GM18858 (cell line): ENCODE data around the gene FFAR4.
"Not testable (repeated sequence)": the region's sequence is repeated elsewhere in the genome, so short reads cannot be mapped to it uniquely, and the experiment has no call there.

Experiments used
- ATAC-seq: cut with Tn5 transposase; IDR thresholded peaks from one replicate; pipeline ENCODE4 v1.9.1; 2021; ENCODE audit not compliant: unreplicated experiment

The FFAR4 gene

DNA sequence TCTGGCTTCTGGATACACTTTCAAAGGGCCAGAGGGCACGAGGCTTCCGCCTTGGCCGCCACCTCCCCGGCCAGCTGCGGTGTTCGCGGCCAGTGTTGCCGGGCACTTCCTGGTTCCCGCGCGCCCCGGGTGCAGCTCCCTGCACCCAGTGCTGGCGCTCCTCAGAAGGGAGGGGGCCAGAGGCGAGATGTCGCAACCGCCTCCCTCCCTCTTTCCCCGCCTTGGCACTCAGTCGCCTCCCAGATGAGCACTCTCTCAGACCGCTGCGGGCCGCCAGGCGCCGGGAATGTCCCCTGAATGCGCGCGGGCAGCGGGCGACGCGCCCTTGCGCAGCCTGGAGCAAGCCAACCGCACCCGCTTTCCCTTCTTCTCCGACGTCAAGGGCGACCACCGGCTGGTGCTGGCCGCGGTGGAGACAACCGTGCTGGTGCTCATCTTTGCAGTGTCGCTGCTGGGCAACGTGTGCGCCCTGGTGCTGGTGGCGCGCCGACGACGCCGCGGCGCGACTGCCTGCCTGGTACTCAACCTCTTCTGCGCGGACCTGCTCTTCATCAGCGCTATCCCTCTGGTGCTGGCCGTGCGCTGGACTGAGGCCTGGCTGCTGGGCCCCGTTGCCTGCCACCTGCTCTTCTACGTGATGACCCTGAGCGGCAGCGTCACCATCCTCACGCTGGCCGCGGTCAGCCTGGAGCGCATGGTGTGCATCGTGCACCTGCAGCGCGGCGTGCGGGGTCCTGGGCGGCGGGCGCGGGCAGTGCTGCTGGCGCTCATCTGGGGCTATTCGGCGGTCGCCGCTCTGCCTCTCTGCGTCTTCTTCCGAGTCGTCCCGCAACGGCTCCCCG lies at the start of gene FFAR4:
Gene FFAR4, plus strand, starts transcription at position 231 of the 842 bp plus-strand sequence. Its CDS starts 56 bp downstream, at position 287.
- no peak for ATAC-seq

DNA sequence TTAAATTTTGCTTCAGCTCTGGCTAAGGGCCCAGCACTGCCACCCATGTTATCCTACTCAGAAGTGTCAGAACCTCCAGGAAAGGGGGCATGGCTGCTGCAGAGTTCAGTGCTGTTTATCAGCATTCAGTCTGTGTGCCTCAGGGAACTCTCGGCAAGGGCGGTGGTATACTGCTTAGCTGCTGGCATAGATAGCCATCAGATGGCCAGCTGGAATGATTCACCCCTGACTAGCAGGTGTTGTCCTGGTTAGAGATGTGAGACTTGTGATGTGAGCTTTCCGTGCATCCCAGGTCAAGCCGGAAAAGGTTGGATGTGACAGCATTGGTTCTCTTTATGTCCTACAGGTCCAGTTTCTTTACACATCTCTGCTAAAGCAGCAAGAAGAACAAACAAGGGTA lies 47.9 kb upstream of the FFAR4 start:
- ATAC-seq, result no peak

DNA sequence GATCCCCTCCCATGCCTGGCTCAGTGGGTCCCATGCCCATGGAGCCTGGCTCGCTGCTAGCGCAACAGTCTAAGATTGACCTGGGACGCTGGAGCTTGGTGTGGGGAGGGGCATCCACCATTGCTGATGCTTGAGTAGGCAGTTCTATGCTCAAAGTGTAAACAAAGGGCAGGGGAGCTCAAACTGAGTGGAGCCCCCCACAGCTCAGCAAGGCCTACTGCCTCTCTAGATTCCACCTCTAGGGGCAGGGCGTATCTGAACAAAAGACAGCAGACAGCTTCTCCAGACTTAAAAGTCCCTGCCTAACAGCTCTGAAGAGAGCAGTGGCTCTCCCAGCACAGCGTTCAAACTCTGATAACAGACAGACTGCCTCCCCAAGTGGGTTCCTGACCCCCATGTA lies 31.2 kb upstream of the FFAR4 start:
- ATAC-seq, result no peak

DNA sequence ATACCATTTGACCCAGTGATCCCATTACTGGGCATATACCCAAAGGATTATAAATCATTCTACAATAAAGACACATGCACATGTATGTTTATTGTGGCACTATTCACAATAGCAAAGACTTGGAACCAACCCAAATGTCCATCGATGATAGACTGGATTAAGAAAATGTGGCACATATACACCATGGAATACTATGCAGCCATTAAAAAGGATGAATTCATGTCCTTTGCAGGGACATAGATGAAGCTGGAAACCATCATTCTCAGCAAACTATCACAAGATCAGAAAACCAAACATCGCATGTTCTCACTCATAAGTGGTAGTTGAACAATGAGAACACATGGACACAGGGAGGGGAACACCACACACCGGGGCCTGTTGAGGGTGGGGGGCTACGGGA lies 25.6 kb upstream of the FFAR4 start:
- not testable (repeated sequence) for ATAC-seq

DNA sequence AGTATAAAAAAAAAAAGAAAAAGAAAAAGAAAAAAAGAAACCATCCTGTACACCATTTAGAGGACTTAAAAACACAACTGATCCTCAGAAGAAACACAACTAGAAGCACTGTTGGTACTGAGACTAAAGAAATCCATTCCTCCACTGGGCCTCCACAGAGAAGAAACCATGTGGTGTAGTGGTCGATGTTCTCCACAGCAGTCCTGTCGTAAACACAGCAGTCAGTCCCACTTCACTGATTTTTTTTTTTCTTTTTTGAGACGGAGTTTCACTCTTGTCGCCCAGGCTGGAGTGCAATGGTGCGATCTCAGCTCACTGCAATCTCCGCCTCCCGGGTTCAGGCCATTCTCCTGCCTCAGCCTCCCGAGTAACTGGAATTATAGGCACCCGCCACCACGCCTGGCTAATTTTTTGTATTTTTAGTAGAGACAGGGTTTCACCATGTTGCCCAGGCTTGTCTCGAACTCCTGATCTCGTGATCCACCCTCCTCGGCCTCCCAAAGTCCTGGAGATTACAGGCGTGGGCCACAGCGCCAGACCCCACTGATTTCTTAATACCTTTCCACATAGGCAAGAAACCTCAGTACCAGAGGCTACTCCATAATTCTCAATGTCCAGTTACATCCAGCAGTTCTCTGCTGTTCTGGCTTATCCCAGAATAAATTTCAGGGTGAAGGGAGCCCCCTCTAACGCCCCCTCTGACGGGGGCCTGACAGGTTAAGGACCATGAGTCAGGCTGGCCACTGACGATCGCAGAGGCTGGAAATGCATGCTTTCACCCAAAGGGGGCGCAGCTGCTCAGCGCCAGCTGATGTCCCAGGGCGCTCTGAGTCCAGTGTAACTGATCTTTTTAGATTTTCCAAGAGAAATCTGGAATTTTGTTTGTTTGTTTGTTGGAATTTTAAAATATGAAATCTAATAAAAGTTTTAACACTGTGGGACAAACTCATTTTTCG lies 24.8 kb upstream of the FFAR4 start:
- no peak for ATAC-seq

DNA sequence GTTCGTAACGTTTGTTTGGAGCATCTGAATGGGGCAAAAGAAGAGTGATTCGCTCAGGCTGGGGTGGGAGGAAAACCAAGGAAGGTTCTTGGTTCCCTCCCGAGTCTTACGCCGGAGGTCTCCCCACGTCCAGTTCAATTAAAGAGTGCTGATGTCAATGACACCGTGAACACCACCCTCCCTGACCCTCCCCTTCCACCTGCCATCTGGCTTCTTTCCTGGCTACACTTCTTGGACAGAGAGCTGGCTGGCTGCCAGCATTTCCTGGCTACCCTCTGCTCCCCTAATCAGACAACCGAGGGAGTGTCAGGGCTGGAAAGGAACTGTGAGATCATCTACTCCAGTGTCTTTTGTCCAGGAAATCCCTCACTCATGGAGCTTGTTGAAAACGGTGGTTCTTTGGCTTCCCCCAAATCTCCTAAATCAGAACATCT lies 24.1 kb upstream of the FFAR4 start:
- ATAC-seq, result no peak

DNA sequence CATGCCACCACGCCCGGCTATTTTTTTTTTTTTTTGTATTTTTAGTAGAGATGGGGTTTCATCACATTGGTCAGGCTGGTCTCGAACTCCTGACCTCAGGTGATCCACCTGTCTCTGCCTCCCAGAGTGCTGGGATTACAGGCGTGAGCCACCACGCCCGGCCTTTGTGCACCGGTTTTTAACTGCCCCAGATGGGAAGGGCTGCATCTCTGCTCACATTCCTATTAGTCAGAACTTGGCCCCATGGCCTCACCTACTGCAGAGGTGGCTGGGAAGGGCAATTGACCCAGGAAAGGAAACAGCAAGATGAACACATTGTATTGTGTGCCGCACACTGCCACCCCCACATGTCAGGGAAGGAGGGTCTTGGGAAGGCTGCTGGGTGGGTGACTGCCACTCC lies 19.5 kb upstream of the FFAR4 start:
- not testable (repeated sequence) for ATAC-seq

DNA sequence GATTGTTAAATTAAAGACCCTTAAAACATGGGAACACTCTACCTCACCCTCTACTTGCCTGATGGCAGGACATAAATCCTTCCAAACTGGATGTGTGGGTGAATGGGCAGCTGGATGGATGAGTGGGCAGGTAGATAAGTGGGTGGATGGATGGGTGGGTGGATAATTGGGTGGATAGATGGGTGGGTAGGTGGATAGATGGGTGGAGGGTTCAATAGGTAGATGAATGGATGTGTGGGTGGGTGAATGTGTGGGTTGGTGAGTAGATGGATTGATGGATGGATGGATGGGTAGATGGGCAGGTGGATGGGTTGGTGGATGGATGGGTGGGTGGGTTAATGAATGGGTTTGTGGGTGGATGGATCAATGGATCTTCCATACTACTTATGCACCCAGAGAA lies 18.9 kb upstream of the FFAR4 start:
- ATAC-seq, result no peak

DNA sequence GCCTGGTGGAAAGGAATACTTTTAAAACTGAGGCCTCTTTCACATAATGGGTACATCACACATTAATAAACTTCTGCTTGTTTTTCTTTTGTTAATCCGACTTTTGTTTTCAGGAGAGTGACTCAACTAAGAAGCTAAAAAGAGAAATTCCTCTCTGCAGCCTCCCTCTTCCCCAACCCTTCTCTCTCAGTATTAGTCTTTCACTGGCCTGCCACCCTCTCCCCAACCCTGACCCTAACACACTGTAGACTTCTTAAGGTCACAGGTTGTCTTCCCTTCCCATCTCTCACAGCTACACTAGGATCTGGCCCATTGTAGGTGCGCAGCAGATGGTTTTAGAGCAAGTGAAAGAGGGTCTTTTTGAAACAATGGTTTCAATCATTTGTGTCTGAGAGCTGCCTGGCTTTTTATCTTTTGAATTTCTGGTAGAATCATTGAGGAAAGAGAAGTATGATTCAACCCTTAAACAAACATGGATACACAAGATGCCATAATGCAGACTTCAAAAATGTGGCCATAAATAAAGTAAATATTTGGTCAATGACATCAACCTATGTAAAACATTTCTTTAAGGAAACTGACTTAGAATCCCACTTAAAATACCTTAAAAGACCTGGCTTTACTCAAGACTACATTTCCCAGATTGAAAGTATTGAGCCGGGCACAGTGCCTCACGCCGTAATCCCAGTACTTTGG lies 17.9 kb upstream of the FFAR4 start:
- no peak for ATAC-seq

DNA sequence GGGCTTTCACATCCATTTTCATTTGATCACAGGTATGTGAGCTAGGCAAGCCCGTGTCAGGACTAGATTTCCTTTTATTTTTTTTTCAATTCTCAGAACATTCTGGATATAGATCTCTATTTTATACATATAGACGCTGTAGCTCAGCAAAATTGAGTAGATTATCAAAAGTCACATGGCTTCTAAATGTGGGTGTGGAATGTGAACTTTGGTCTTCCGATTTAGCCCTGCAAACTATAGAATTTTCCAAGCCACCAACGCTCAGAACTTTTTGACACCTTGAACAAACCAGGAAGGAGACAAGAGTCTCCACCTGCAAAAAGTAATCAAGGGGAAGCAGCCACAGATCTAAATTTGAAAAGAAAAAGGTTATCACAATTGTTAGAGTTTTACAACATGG lies 15.9 kb upstream of the FFAR4 start:
- ATAC-seq, result no peak

DNA sequence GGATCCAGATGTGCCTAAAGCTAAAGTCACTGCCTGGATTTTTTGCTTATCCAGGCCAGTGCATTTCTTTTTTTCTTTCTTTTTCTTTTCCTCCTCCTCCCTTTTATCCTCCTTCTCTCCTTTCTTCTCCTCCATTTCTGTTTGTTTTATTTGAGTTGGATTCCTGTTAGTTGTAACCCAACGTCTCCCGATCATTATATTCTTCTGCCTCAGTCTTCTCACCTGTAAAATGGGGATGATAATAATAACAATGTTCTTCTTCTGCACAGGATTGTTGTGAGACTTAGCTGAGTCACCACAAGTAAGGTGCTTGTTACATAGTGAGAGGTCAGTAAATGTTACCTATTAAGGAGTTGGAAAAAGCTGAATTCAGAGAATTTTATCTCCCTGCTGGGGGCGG lies 13.7 kb upstream of the FFAR4 start:
- ATAC-seq, result no peak

DNA sequence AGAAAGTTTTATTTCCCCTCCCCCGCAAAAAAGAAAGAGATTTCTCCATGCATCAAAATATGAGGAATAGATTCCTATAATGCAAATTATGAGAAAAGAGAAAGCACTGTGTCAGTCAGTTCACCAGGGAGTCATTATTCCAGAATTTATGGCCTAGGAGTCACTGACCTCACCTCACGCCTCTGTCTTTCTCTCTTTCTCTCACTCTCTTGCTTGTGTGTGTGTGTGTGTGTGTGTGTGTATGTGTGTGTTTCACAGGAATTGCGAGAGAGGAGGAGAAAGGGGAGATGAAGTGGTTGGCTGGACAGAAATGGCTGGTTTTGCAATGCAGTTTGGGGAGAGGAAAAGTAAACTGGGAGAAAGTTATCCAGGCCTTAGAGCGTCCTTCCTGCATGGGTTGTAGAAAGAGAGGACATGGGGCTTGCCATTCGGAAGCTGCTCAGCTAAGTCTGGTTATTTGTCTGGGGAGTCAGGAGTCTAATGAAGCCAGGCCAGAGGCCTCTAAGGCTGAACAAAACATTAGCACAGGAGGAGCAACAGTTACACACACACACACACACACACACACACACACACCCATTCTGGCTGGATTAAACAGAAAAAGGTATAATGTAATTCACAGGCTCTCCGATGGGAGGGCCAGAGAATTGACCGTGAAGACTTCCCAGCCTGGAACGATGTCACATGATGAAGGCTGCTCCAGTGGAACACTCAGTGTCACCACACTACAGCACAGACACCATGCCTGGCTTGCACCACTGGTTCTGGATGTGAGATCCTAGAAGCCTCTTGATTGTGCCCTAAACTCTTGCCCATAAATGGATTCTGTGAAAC lies 12.8 kb upstream of the FFAR4 start:
- ATAC-seq, result no peak

DNA sequence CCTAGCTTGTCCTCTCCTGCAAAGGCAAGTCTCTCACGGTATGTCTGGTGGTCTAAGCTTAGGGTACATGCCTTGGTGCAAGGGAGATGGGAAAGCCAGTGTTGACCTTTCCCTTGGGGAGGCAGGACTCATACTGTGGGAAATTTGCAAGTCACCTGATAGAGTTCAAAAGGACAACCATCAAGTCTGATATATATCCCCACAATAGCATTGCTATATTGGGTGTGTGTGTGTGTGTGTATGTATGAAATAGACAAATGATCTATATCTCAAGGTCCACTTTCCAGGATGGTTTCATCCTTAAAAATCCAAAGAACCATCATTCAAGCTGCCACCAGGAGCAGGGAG lies 12.2 kb upstream of the FFAR4 start:
- no peak for ATAC-seq

DNA sequence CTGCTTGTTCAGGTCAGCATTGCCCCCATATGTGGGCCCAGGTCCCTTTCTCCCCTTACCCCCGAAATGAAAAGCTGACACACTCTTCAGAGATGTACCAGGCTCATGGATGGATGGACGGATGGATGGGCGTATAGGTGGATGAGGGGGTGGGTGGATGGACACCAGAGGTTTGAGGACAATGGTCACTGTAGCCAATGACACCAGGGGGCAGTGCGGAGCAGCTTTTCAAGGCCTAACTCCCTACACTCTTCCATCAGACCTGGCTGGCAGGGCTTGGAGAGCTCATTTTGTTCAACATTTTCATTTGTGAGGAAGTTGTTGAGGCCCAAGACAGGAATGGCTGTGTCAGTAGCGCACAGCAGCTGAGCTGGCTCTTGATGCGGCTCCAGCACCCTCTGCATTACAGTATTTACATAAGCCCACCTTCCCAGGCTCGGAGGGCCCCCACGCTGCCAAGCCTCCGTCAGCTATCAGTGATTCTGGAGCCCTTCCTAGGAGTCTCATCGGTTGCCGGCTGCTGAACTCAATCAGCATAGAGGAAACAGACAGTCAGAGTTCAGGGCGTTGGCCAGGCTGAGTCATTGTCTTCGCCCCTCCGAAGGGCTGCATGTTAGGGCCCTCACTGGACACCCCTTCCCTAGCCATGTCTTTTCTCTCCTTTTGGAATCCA lies 11.6 kb upstream of the FFAR4 start:
- ATAC-seq, result no peak

DNA sequence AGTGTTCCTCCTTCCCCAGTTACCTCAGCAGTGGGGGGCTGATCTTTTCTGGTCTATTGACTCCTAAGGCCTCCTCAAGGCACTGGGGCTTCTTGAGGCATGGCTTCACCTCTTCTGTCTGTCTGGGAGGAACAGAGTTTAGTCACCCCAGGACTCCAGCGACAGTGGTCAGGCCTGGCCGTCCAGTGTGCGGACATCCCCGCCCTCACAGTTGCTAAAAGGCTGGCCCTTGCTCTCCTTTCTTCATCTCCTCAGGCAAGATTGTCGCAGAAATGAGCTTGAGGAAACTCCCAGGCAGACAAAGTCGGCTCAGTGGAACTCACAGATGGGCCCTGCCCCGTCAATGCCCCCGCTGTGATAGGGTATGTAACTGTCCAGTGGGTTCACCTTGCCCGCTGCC lies 7.0 kb upstream of the FFAR4 start:
- no peak for ATAC-seq

DNA sequence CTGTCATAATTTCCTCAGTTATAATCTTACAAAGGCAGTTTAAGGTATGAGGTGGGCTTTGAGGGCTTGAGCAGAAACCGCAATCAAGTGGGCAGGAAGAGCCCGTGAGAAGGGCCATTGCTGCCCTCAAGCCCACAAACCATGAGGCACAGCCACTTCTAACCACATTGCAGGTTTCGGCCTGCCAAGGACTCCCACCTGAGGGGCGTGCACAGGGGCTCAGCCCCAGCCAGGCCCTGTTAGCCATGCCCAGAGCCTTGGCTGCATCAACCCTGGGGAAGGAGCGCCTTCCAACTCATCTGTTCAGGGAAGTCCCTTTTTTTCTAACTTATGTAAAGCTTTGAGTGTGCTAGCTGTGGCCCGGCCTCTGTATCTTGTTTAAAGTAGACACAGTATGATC lies 5.9 kb upstream of the FFAR4 start:
- ATAC-seq, result no peak

DNA sequence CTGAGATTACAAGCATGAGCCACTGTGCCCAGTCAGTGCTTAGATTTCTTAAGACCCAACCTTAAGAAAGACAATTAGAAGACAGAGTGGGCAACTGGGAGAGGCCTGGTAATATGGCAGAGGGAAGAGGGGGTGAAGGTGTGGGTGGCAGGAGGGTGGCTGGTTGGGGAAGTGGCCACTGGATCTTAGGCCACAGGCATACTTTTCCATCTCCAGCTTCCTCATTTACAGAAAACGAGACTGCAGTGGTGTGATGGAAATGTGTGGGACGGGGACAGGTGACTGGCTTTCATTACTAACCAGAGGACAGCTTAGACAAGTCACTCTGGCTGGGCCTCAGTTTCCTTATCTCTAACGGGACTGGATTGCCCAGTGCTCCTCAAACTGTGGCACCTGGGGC lies 1.0 kb upstream of the FFAR4 start:
- no peak for ATAC-seq

DNA sequence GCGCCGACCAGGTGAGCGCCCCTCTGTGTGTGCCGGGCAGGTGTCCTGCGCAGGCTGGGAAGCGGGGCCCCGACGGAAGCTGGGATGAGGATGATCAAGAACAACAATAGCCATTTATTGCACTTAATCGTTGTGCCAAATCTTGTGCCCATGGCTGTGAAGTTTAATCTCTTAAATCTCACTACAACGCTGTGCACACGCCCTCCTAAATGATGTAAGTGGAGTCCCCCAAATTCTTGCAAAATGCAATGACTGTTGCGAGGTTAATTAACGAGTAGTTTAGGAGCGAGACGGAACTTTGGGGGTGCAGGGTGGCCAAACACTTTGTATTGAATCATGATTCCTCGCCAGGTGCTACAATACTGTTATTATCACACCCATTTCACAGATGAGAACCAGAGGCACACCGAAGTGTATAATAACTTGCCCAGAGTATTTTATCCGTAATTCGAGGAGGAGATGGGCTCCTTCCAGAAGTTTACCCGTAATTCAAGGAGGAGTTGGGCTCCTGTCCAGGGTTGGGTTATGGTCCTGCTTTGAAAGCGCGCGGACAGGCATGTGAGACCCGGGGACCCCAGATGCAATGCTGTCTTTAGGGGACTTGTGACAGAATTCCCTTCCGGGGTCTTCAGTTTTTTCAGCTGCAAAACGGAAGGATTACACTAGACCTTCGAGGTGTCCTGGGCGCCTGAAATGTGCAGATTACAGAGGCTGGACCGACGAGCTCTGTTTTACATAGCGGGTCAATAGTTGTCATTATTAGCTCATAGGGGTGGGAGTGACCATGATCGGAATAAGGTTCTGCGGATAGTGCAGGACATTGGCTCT lies 1.0 kb downstream of the FFAR4 start:
- ATAC-seq, result no peak

DNA sequence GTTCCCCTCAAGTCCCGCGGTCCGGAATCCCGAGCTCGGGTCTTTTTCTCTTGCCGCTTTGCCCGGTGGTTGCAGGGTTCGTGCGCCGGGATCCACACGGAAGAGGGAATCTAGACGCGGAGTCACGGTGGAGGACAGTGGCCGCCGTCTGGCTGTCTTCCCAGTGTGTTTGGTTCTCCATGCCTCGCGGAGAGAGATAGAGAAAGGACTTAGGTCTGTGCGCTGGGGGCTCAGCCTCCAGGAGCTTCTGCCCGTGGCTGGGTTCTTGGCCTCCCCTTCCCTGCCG lies 1.6 kb downstream of the FFAR4 start:
- ATAC-seq, result no peak
